HG02938 (cell line): ENCODE results near the gene CA12.

Experiments
- ATAC-seq: cut with Tn5 transposase; IDR thresholded peaks from one replicate; pipeline ENCODE4 v1.9.1; 2021; ENCODE audit warnings: mild to moderate bottlenecking, moderate library complexity; ENCODE audit not compliant: unreplicated experiment

The CA12 gene

DNA sequence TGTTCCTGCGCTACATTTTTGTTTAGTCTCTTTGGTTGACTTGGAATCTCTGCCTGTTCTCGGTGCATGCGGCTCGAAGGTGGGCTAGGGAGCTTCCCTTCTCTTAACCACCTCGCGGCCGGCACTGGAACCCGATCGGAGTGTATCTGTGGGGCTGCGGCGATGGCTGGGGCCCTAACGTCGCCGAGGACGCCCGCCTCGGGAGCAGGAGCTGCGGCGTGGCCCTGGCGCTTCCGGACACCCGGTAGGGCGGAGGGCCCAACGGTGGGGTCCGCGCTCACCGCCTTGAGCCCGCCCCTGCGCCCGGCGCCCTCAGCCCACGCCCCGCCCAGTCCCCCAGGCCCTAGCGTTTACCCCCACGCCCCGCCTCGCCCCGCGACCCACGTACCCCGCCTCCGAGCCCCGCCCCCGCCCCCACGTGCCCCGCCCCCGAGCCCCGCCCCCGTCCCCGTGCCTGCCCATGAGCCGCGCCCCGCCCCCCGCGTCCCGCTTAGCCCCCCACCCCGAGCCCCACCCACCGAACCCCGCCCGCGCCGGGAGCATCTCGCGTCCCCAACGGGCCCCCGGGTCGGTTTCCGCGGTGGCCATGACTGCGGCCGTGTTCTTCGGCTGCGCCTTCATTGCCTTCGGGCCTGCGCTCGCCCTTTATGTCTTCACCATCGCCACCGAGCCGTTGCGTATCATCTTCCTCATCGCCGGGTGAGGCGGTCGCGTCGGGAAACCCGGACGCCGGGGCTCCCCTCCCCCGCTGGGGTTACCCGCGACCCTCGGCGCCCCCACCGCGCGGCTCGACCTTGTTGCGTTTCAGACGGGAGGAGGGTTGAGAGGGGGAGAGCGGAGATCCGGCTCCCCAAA lies 104.4 kb downstream of the CA12 start, which contains the start of gene APH1B:
APH1B (plus strand) TSS at position 568 of the 855 bp plus-strand sequence; CDS start at position 587, 19 bp downstream.
- peak; percentile 69 for ATAC-seq

DNA sequence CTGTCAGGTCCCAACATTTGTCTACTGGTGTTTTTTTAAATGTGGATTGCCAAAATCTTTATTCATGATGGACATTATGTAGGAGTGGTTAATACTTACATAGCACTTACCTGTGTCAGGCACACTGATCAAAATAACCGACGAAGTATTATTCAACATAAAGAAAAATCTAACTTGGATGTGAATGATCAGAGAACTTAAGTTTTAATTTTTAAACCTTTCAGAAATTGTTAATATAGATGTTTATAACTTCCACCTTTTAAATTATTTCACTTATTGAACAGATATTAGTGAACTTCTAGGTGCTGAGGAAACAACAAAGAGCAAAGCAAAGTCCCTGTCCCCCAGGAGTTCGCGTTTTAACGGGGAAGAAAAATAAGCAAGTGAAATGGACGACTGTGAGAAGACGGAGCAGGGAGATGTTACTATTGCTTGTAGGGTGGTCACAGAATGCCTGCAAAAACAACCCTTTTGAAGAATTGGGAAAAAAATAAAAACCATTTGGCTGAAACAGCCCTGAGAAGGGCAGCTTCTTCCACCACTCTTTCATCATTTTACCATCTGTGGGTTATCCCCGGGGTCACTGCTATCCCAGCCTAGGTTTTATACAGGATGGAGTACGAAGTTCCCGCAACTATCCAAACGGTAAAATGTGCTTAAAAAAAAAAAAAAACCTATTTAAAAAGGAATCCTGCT lies 105.2 kb downstream of the CA12 start:
- peak; percentile 9 for ATAC-seq

DNA sequence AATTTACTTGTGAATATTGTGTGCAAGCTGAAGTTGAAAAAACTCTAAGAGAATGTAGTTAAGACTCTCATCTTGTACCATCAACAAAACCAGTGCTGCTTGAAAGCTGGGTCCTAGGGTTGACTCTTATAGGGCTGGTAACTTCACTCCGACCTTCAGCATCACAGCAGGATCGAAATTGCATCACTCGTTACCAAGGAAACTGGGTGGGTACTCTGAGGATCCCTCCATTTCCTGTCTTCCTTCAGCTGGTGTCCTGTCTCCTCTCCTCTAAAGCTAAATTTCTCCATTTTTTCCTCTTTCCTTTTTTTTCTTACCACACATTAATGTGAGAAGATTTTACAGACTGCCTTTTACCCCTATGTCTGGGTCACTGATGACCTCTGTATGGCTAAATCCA lies 107.2 kb downstream of the CA12 start:
- ATAC-seq: no peak
